Stimulated activated CD4-positive, alpha-beta T cell treated with anti-CD3 and anti-CD28 coated beads, Interleukin-2, amount 100 ng/mL, for 48 hours (primary cell): ENCODE measurements around the gene RIMKLB.
"Not testable (repeated sequence)": the region's sequence is repeated elsewhere in the genome, so short reads cannot be mapped to it uniquely, and the experiment has no call there.

ENCODE experiments used
- DNase-seq, 2 donors: peaks; one replicate each; pipeline ENCODE4 v3.0.0-alpha.2; 2020

Gene RIMKLB

DNA sequence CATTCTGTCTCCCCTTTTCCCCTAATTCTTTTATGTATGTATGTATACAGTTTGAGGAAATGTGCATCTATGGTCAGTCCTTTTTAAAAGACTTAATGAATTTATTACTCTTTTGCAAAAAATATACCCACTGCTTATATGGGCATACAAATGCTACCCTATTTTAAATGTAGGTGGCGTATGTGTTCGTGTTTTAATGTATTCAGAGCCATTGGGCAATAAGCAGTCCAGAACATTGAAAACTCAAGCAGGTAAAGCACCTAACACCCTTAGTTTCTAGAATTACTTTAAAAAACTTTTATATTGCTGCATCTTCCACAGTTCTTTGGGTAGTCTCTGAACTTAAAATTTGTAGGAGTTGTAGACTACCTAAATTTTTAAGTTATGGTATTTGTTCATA is 82.1 kb downstream of the RIMKLB start:
- DNase-seq: no peak

DNA sequence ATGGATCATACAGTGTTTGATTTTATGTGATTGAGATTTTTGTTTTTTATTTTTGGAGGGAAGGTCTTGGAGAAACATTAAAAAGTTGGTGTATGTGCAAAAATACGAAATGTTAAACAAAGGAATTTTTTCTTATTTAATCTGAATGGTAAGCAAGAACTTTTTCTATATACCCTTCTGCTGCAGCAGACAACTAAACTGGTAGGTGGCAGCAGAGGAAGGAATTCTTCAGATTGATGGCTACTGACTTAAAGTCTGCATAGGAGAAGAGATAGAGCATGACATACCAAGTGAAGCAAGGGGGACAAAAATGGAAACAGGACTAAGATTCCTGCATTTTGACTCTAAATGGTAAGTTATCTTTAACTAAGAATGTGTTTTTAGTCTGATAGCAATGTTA is 82.6 kb downstream of the RIMKLB start:
- DNase-seq: no peak

DNA sequence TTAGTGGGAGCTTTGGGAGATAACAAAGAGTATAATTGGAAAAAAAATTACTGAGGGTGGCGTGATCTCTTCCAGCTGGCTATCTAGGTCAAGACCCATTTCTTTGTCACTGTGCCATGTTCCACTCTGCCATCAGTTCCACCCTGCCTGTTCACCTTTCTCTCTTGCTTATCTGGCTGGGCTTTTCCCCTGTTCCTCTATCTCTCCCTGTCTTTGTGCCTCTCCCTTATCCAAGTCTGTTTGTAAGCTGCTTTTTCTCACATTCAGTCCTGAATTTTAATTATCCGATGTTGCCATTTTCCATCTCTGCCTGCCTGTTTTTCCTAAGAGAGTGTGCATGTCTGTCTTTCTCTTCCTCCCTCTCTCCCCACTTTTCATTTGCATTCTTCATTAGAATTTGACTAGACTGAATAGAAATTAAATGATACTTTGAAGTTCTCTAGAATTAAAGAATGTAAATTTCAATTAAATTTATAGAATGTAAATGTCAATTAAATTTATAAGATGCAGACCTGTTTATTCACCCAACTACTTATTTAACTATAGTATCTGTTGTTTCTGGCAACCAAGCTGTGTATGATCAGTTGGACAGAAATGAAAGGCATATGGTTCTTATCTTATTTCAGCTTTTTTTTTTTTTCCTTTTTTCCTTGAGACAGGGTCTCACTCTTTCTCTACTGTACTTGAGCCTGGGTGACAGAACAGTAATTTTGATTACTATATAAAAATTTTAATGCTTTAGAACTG is 83.8 kb downstream of the RIMKLB start:
- DNase-seq: no peak

DNA sequence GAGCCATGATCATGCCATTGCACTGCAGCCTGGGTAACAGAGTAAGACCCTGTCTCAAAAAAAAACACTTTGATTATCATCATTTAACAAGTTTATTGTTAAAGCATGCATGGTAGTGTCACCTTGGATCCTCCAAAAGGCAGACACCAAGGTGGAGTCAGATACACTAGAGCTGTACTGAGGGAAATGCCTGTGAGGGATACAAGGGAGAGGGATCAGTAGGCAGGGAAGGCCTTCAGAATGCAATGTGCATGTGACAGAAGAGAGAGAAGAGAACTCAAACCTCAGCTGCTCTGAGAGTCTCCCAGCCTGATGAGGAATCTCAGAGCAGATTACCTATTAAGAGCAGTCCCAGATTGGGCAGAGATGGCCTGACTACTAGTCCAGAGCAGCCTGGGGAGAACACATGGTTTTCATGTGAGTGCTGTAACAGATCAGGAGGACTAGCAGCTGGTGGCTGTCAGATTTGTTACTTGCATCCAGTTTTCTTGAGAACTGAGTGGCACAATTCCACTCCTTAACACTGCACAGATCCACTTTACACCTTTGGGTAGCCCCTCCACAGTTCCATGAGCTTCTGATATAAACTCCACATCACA is 86.6 kb downstream of the RIMKLB start:
- DNase-seq: no peak

DNA sequence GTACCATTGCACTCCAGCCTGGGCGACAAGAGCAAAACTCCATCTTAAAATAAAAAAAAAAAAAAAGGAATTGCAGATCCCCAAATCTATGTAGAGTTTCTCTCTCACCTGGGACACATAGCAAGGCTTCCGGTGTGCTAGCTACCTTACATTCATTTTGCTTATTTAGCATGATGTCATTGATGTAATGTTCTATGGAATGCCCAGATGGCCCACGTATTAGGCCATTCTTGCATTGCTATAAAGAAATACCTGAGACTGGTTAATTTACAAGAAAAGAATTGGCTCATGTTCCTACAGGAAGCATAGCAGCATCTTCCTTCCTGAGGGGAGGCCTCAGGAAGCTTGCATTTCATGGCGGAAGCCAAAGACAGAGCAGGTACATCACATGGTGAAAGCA is 87.7 kb downstream of the RIMKLB start:
- no peak for DNase-seq

DNA sequence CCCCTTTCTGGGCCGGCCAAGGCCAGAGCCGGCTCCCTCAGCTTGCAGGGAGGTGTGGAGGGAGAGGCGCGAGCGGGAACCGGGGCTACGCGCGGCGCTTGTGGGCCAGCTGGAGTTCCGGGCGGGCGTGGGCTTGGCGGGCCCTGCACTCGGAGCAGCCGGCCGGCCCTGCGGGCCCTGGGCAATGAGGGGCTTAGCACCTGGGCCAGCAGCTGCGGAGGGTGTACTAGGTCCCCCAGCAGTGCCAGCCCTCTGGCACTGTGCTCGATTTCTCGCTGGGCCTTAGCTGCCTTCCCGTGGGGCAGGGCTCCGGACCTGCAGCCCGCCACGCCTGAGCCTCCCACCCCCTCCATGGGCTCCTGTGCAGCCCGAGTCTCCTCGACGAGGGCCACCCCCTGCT is 89.4 kb downstream of the RIMKLB start:
- not testable (repeated sequence) for DNase-seq

DNA sequence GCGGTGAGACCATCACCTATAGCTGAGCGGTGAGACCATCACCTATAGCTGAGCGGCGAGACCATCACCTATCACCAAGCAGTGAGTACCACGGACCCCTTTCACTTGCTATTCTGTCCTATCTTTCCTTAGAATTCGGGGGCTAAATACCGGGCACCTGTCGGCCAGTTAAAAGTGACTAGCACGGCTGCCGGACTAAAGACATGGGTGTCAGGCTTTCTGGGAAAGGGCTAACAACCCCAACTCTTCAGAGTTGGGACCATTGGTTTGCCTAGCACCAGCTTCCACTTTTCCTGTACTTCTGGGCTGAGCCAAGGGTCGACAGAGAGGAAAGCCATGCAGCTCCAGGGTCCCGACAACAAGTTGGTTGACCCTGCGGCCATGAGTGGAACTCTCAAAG is 90.9 kb downstream of the RIMKLB start:
- DNase-seq: not testable (repeated sequence)

DNA sequence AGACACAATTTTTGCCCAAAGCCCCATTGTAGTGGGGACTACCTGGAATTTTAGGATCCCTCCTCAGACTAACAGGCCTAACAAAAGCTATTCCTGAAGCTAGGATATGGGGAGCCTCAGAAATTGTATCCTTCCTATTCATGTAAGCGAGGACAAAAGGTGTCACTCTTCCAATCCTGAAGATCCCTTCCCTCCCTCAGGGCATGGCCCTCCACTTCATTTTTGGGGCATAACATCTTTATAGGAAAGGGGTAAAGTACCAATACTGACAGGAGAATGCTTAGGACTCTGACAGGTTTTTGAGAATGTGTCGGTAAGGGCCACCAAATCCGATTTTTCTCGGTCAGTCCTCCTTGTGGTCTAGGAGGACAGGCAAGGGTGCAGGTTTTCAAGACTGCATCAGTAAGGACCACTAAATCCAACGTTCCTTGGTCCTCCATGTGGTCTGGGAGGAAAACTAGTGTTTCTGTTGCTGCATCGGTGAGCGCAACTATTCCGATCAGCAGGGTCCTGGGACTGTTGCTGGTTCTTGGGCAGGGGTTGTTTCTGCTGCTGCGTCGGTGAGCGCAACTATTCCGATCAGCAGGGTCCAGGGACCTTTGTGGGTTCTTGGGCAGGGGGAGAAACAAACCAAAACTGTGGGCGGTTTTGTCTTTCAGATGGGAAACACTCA is 91.7 kb downstream of the RIMKLB start:
- not testable (repeated sequence) for DNase-seq

DNA sequence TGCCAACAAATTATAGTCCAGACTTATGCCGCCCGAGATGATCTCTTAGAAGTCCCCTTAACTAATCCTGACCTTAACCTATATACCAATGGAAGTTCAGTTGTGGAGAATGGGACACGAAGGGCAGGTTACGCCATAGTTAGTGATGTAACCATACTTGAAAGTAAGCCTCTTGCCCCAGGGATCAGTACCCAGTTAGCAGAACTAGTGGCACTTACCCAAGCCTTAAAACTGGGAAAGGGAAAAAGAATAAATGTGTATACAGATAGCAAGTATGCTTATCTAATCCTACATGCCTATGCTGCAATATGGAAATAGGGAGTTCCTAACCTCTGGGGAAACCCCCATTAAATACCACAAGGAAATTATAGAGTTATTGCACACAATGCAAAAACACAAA is 95.4 kb downstream of the RIMKLB start:
- DNase-seq: not testable (repeated sequence)

DNA sequence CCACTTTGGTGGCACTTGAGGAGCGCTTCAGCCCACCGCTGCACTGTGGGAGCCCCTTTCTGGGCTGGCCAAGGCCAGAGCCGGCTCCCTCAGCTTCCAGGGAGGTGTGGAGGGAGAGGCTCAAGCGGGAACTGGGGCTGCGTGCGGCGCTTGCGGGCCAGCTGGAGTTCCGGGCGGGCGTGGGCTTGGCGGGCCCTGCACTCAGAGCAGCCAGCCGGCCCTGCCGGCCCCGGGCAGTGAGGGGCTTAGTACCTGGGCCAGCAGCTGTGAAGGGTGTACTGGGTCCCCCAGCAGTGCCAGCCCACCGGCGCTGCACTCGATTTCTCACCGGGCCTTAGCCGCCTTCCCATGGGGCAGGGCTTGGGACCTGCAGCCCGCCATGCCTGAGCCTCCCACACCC is 96.8 kb downstream of the RIMKLB start:
- not testable (repeated sequence) for DNase-seq

DNA sequence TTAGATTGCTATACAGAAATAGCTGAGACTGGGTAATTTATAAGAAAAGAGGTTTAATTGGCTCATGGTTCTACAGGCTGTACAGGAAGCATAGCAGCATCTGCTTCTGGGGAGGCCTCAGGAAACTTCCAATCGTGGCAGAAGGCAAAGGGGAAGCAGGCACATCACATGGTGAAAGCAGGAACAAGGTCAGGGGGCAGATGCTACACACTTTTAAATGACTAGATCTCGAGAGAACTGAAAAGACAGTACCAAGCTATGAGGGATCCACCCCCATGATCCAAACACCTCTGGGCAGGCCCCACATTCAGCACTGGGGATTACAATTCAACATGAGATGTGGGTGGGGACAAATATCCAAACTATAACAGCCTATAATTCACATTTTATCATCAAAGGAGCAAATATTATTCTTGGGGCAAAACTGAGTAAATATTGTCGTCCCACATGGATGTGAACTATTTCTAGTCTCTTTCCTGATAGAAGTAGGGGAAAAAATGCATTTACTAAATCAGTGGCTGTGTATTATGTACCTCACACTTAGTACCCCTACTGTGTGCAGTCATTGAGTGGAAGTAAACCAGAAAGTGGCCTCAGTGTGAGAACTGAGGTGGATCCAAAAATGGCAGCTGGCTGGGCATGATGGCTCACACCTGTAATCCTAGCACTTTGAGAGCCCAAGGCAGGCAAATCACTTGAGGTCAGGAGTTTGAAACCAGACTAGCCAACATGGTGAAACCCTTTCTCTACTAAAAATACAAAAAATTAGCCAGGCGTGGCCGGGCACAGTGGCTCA is 99.2 kb downstream of the RIMKLB start:
- no peak for DNase-seq

DNA sequence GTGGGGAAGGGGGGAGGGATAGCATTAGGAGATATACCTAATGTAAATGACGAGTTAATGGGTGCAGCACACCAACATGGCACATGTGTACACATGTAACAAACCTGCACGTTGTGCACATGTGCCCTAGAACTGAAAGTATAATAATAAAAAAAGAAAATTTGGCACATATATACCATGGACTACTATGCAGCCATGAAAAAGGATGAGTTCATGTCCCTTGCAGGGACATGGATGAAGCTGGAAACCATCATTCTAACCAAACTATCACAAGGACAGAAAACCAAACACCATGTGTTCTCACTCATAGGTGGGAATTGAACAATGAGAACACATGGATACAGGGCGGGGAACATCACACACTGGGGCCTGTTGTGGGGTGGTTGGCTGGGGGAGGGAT is 103.4 kb downstream of the RIMKLB start:
- DNase-seq: not testable (repeated sequence)

DNA sequence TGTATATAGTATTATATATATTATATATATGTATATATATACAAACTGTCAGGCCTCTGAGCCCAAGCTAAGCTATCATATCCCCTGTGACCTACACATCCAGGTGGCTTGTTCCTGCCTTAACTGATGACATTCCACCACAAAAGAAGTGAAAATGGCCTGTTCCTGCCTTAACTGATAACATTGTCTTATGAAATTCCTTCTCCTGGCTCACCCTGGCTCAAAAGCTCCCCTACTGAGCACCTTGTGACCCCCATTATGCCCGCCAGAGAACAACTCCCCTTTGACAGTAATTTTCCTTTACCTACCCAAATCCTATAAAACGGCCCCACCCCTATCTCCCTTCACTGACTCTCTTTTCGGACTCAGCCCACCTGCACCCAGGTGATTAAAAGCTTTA is 107.0 kb downstream of the RIMKLB start:
- DNase-seq: not testable (repeated sequence)

DNA sequence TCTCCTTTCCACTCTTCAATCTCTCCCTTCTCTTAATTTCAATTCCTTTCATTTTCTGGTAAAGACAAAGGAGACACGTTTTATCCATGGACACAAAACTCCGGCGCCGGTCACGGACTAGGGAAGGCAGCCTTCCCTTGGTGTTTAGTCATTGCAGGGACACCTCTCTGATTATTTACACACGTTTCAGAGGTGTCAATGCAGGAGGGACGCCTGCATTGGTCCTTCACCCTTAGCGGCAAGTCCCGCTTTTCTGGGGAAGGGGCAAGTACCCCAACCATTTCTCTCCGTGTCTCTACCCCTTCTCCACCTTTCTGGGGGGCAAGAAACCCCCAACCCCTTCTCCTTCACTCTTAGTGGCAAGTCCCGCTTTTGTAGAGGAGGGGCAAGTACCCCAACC is 107.7 kb downstream of the RIMKLB start:
- DNase-seq: not testable (repeated sequence)

DNA sequence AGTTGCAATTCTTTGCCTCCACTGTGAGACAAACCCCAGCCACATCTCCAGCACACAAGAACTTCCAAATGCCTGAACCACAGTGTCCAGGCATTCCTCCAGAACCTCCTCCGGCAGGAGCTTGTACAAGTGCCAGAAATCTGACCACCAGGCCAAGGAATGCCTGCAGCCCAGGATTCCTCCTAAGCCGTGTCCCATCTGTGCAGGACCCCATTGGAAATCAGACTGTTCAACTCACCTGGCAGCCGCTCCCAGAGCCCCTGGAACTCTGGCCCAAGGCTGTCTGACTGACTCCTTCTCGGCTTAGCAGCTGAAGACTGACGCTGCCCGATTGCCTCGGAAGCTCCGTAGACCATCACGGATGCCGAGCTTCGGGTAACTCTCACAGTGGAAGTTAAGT is 109.3 kb downstream of the RIMKLB start:
- not testable (repeated sequence) for DNase-seq

DNA sequence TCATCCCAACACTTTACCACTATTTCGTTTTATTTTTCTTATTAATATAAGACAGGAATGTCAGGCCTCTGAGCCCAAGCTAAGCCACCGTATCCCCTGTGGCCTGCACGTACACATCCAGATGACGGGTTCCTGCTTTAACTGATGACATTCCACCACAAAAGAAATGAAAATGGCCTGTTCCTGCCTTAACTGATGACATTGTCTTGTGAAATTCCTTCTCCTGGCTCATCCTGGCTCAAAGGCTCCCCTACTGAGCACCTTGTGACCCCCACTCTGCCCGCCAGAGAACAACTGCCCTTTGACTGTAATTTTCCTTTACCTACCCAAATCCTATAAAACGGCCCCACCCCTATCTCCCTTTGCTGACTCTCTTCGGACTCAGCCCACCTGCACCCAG is 112.3 kb downstream of the RIMKLB start:
- not testable (repeated sequence) for DNase-seq

DNA sequence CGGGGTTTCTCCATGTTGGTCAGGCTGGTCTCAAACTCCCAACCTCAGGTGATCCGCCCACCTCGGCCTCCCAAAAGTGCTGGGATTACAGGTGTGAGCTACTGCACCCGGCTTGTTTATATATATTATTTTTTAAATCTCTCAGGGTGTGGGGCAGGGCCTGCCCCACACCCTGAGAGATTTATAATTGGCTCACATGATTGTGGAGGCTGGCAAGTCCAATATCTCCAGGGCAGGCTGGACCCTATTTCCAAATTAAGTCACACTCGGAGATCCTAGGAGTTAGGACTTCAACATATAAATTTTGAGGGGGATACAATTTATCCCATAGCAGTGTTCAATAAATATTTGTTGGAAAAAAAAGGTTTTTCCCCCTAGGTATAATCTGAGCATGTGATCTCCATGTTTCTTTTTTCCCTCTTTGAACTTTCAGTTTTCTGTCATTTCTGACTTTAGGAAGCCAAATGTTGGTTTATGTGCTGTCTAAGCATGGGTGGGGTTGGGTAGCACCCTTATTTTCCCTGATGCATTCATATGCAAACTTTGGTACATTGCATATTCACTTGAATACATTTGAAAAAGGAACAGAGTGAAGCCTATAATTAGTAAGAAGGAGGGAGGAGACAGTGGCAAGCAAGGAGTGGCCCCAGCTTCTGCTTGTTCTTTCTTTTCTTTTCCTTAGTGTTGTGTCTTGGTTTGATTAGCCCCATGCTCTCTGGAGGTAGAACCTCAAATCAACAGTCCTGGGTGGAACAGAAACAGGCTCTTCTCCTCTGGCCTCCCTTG is 116.0 kb downstream of the RIMKLB start:
- DNase-seq: no peak

DNA sequence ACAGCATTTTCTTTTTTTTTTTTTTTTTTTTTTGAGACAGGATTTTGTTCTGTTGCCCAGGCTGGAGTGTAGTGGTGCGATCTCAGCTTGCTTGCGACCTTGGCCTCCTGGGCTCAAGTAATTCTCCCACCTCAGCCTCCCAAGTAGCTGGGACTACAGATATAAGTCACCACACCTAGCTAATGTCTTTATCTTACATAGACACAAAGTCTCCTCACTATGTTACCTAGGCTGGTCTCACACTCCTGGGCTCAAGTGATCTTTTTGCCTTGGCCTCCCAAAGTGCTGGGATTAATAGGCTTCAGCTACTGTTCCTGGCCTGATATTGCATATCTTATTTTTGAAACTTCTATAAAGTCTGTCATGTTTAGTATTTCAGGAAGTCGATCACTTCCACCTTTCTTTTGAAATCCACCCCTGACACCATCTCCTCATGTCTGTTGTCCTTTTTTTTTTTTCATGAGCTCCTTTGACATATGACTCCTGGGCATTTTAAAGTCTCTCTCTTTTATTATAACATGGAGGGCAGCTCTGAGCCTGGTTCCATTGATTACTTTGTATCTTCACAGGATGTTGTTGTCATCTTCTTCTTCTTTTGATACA is 118.8 kb downstream of the RIMKLB start:
- DNase-seq: no peak

DNA sequence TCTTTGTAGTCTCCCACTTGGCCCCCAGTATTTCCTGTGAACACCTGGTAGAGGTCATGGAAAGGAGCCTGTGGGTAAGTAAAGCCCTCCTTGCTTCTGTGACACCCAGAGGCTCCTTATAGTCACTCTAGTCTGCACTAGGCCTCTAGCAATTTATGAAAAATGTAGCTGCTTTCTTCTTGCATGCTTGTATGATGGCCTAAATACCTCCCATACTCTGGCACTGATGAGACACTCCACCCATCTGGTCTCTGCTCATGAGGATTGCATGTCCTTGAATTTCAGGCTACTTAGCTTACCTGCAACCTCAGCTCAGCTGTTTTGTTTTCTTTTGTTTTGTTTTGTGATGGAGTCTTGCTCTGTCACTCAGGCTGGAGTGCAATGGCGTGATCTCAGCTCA is 120.1 kb downstream of the RIMKLB start:
- DNase-seq: no peak

DNA sequence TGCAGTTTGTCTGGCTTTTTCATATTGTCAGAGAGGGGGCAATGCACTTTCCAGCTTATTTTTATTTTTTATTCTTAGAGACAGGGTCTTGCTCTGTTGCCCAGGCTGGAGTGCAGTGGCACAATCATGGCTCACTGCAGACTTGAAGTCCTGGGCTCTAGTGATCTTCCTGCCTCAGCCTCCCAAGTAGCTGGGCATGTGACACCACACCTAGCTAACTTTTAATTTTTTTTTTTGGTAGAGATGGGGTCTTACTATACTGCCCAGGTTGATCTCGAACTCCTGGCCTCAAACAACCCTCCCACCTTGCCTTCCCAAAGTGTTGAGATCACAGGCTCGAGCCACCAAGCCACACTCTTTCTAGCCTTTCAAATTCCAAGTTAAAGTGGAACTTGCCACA is 120.7 kb downstream of the RIMKLB start:
- no peak for DNase-seq

DNA sequence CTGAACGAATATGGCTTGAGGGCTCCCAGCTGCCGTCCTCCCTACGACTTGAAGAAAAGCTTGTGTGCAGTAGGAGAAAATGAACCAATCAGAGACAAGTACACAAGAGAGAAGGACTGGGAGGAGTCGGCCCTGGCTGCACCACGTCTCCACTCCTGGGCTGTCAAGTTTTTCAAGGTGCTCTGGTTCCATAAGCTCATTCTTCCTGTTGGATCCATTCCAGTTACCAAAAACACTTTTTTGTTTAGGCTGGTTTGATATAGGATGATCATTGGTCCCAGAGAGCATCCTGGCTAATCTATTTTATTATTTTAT is 121.8 kb downstream of the RIMKLB start:
- DNase-seq: no peak

DNA sequence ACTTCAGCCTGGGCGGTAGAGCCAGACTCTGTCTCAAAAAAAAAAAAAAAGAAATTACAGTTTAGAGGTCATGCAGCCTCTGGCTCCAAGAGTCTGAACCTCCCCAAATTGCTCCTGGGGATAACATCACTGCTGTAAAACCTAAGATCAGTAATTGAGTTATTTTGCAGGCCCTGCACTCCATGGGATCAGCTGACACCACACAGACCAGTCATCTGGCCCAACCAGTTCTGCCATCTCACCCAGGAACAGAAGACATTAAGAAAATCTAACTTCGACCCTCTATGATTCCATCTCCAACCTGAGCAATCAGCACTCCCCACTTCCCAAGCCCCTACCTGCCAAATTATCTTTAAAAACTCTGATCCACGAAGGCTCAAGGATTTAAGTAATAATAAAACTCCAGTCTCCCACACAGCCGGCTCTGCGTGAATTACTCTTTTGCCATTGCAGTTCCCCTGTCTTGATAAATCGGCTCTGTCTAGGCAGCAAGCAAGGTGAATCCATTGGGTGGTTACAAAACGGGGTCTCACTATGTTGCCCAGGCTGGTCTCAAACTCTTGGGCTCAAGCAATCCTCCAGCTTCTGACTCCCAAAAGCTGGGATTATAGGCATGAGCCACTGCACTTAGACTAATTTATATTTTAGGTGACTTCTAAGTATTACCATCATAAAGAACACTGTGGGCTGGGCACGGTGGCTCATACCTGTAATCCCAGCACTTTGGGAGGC is 123.1 kb downstream of the RIMKLB start:
- not testable (repeated sequence) for DNase-seq
